Urinary bladder (tissue), 4 donors: ENCODE data around the gene FST. TPM values are rescaled to one million over a fixed set of nuclear protein-coding genes. Genes with fewer than 3 reads are reported as not detected.

Experiments
- DNase-seq: peaks from one replicate; pipeline ENCODE4 v3.0.0-alpha.2; 2015; ENCODE audit errors: extremely low spot score
- H3K27ac ChIP-seq: one replicate; pipeline ENCODE4 v1.5.1; 2013; ENCODE audit warnings: low read depth, mild to moderate bottlenecking, moderate library complexity
- H3K36me3 ChIP-seq: one replicate; pipeline ENCODE4 v1.6.1; 2013; ENCODE audit warnings: mild to moderate bottlenecking, moderate library complexity; ENCODE audit not compliant: insufficient read depth
- H3K4me1 ChIP-seq: one replicate; pipeline ENCODE4 v1.6.1; 2013; ENCODE audit warnings: mild to moderate bottlenecking, moderate library complexity; ENCODE audit not compliant: insufficient read depth
- H3K4me3 ChIP-seq: one replicate; pipeline ENCODE4 v1.5.1; 2013; ENCODE audit warnings: low read depth, low read length
- WGBS: extraction: QIAGEN DNeasy Blood & Tissue Kit; methylation state at CpG from one replicate; pipeline ENCODE4 v1.1.7; 2013; 5-methylcytosine and 5-hydroxymethylcytosine counted together
- polyA plus RNA-seq: library from polyadenylated mRNA; stranded (reverse); fragments of 200-250 nt; gene quantifications from one replicate; pipeline ENCODE4 v1.2.3, GENCODE V29; 2013
- total RNA-seq: library from RNA; depleted of rRNA; stranded (reverse); fragments of >200 nt; gene quantifications from one replicate; pipeline ENCODE4 v1.2.3, GENCODE V29; 2014
- donor health status: healthy with polysubstance abuse.
- donor health status: healthy.

FST gene
- total and polyA plus RNA-seq, 2 donors, result 8.2 to 19.7 TPM

DNA sequence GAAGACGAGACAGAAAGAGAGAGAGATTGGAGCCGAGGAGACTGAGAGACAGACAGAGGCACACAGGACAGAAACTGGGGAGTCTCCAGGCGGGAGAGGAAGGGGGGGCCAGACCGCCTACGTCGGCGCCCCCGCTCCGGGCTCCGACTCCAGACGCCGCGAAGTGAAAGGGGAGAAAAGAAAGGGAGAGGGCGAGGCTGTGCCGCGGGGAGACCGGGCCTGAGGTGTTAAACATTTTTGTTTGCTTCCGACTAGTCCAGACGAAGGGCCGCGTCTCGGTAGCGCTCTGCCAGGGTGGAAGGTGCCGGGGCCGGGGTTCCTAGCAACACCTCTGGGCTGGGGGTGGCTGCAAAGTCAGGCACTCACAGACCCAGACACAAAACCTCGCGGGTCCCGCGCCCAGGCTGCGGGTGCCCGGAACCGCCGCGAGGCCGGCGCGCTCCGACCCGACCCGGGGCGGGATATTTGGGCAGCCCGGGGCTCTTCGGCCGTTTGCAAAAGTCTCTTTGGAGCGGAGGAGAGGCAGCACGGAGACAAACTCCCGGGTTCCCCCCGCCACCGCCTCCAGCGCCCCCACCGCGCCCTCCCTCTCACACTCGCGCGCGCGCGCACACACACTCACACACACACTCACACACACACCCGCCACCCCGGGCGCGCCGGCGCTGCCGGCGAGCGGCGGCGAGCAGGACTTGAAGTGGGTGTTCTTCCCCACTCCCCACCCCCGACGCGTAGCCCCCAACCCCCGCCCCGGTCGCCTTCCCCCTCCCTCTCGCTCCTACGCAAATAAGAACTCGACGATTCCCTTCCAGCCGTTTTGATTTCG lies 626 bp upstream of the FST start:
- Histone ChIP-seq H3K4me1 (no peaks in the 10 kb centered on the region), H3K4me3 (peak overlapping the region; percentile 65), H3K27ac (peak overlapping the region; percentile 90), H3K36me3 (no peaks in the 10 kb centered on the region)
- WGBS, result under 1% methylated on average over 81 of the region's 81 CpGs
- peak; percentile 1 for DNase-seq

DNA sequence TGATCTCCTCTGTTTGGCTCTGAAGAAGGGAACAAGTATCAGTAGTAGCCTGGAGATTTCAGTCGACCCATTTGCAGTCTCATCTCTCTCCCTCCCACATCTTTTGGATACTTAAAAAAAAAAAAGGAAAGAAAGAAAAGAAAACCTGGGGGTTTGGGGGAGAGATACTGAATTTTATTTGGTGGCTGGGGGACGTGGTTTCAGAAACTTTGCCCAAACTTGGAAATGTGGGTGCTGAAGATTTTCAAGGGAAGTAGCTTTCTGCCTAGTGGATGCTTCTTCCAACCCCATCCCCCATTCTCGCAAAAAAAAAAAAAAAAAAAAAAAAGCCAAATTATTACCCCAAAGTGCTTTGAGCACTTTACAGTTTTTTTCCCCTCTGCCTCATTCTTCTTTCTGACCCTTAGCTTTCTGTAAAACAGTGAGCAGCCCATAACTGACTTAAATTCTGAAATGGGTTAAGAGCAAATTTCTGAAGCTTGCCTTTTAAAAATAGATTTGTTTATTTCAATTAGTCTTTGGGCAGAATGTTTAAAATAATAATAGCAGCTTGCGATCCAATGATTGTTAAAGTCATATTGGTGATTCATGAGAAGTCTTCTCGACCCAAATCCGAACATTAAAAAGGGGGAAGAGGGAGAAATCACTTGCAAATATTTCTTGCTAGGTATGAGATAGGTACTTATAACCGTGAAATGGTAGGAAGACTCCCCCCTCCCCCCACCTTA lies 894 bp downstream of the FST start:
- DNase-seq, result no peak

DNA sequence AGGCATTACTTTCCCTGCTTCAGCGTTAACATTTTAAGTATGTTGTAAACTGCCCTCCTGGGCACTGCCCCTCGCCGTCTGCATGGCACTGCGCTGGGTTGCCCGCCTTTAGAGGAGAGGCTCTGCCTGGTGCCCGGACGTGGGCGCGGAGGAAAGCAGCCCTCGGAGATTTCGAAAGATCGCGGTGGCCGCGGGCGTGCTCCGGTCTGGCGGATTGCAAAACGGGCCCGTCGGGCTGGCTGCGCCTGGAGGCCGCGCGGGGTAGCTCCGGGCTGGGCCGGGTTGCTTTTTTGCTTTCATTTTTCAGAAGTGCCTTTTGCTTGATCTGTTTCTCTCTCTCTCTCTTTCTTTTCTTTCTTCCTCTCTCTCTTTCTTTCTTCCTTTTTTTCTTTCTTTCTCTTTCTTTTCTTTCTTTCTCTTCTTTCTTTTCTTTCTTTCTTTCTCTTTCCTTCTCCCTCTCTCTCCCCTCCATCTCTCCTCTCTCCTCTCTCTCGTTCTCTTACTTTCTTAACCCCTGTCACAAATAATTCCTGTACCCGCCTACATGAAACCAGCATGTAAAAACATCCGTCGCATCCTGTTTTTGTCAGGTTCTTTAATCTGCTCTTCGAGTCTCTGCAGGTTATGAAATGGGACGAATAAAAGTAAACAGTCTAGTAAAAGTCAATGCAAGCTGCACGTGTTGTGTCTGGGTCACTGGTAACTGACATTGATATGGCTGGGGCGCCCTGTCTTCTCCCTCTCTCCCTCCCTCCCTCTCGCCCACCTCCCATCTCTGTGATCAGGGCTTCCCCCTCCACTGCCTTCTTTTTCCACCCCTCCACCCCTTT lies 1.7 kb downstream of the FST start:
- Histone ChIP-seq H3K4me1 (no peaks in the 10 kb centered on the region), H3K27ac (peak overlapping the region; percentile 60), H3K4me3 (peak overlapping the region; percentile 65), H3K36me3 (no peaks in the 10 kb centered on the region)
- WGBS, result under 1% methylated on average over 36 of the region's 36 CpGs
- DNase-seq, result no peak

More for the DNA sequence above, 894 bp downstream of the FST start:
- no peaks in the 10 kb centered on the region for H3K4me1 ChIP-seq
- 6% methylated on average over 7 of the region's 7 CpGs for WGBS
- H3K4me3 ChIP-seq, result peak overlapping the region; percentile 65
- H3K36me3 ChIP-seq, result no peaks in the 10 kb centered on the region
- H3K27ac ChIP-seq, result peak overlapping the region; percentile 60

DNA sequence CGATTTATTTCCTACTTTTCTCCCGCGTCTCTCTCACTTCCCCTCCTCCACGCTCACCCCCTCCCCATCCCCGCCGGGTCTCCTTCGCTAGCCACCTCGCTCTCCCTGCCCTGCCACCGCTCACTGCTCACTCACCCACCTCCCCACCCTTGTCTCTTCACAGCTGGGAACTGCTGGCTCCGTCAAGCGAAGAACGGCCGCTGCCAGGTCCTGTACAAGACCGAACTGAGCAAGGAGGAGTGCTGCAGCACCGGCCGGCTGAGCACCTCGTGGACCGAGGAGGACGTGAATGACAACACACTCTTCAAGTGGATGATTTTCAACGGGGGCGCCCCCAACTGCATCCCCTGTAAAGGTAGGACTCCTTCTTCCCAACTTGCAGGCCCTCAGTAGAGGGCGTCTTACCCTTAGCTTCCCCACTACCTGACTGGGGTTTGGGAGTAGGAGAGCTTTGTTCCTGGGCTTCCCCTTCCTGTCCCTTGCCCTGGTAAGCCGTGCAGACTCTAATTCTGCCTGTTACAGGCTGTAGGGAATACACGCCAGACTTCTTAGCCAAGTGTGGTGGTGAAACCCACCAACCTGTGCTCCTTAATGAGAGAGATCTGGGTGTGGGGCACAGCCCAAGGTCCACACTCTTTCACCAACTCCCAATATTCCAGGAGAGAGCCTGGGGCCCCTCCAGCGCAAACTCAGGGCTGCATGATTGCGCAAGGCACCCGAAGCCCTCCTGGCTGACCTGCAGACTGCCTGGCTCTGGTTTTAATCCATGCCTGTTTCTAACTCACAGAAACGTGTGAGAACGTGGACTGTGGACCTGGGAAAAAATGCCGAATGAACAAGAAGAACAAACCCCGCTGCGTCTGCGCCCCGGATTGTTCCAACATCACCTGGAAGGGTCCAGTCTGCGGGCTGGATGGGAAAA lies 2.5 kb downstream of the FST start:
- Histone ChIP-seq H3K27ac (peak overlapping the region; percentile 53), H3K4me1 (no peaks in the 10 kb centered on the region), H3K4me3 (peak overlapping the region; percentile 65), H3K36me3 (no peaks in the 10 kb centered on the region)
- WGBS, result 33% methylated on average over 35 of the region's 35 CpGs
- DNase-seq, result no peak

DNA sequence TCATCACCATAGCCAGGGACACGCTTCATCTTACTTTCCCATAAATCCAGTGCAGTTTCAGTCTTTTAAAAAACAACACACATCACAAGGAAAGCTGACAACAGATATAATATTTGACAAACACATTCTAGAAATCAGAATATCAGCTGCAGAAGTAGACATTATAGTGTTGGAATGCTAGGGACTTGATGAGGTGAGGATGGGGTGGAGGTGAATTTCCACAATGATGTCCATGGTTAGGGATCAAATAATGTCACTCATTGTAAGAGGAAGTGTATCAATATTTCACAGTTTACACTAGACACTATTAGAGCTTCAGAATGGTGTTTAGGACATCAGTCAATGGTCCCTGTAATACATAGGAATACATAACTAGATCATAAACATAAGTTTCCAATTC lies 7.0 kb downstream of the FST start:
- Histone ChIP-seq H3K4me1 (no peaks in the 10 kb centered on the region), H3K36me3 (no peaks in the 10 kb centered on the region), H3K27ac (no peak overlapping the region), H3K4me3 (no peak overlapping the region)
- DNase-seq, result no peak
- 92% methylated on average over 1 of the region's 1 CpG for WGBS

- no peaks in the 10 kb centered on the region for H3K4me1 ChIP-seq
- no peak overlapping the region for H3K27ac ChIP-seq
These were observed 7.8 kb downstream of the FST start for GRCh38 chr5:53488195-53488722.

DNA sequence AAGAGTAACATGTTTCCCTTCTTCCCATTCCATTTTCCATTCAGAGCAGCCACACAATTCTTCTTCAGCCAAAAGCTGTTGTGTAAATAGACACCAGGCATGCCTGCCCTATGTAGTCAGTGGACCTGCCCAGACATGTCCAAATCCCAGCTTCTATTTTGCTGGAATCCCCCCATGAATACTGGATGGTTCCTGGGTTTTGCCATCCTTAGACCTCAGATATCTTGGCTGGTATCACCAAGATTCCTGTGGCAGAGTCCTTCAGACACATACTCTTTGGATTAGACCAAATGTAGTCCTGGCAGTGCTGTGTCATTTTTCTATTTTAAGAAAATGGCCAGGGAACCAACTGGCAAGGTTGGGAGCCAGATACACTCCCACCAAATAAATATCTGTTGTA lies 10.3 kb downstream of the FST start:
- no peak overlapping the region for H3K27ac ChIP-seq
- no peak for DNase-seq
- no peak overlapping the region for H3K4me3 ChIP-seq

More at GRCh38 chr5:53488195-53488722, 7.8 kb downstream of the FST start:
- DNase-seq, result no peak
- 33% methylated on average over 8 of the region's 8 CpGs for WGBS
- no peaks in the 10 kb centered on the region for H3K36me3 ChIP-seq
- H3K4me3 ChIP-seq, result no peak overlapping the region

GRCh38 chr5:53501054-53501453 lies 20.6 kb downstream of the FST start:
- no peaks in the 10 kb centered on the region for H3K4me1 ChIP-seq
- H3K36me3 ChIP-seq, result no peaks in the 10 kb centered on the region
- no peak overlapping the region for H3K4me3 ChIP-seq
- H3K27ac ChIP-seq, result no peak overlapping the region
- DNase-seq, result no peak
- 28% methylated on average over 2 of the region's 2 CpGs for WGBS

More for the DNA sequence above, 10.3 kb downstream of the FST start:
- no peaks in the 10 kb centered on the region for H3K4me1 ChIP-seq
- no peaks in the 10 kb centered on the region for H3K36me3 ChIP-seq

DNA sequence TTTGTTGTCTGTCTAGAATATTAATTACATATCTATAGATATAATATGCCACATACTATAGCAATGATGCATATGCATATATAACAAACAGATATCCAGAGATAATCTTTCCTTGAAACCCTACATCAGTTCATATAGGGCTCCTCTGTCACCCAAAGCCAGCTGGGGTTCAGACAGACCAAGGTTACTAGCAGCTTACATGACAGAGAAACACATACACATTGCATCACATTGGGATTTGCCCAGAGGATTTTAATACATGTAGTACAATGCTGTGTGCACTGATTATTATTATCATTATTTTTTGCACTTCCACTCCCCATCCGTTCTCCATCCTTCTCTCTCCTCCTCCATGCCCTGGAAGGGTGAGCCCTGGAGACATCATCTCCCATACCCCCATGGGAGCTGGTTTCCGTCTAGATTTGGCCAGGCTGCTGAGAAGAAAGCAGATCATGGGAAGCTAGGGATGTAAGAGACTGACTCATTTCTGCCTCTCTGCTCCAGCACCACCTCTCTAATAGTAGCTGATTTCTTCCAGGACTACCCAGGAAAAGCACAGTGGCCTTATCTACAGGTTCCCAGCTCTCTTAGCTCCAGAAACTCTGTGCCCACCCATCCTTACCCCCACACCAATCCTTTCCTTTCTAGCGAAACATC lies 23.3 kb downstream of the FST start:
- Histone ChIP-seq H3K4me1 (no peaks in the 10 kb centered on the region), H3K36me3 (no peaks in the 10 kb centered on the region), H3K4me3 (no peak overlapping the region), H3K27ac (no peak overlapping the region)
- no peak for DNase-seq
- 56% methylated on average over 3 of the region's 3 CpGs for WGBS

GRCh38 chr5:53507013-53507412 lies 26.6 kb downstream of the FST start:
- 89% methylated on average over 4 of the region's 4 CpGs for WGBS

DNA sequence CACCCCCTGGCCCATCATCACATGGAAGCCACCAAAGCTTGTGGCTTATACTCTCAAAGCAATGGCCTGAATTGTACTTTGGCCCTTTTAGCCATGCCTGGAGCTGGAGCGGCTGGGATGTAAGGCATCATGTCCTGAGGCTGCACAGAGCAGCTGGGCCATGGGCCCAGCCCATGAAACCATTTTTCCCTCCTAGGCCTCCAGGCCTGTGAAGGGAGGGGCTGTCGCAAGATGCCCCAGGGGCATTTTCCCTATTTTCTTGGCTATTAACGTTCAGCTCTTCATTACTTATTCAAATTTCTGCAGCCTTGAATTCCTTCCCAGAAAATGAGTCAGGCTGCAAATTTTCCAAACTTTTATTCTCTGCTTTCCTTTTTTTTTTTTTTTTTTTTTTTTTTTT lies 27.7 kb downstream of the FST start:
- no peak overlapping the region for H3K4me3 ChIP-seq
- WGBS, result 86% methylated on average over 3 of the region's 3 CpGs
- no peak overlapping the region for H3K27ac ChIP-seq
- H3K4me1 ChIP-seq, result no peaks in the 10 kb centered on the region
- no peak for DNase-seq
- H3K36me3 ChIP-seq, result no peaks in the 10 kb centered on the region

More at GRCh38 chr5:53507013-53507412, 26.6 kb downstream of the FST start:
- no peaks in the 10 kb centered on the region for H3K36me3 ChIP-seq
- no peaks in the 10 kb centered on the region for H3K4me1 ChIP-seq
- H3K27ac ChIP-seq, result no peak overlapping the region
- no peak overlapping the region for H3K4me3 ChIP-seq
- no peak for DNase-seq

GRCh38 chr5:53512539-53512938 lies 32.1 kb downstream of the FST start:
- DNase-seq, result no peak
- Histone ChIP-seq H3K27ac (no peak overlapping the region), H3K4me3 (no peak overlapping the region), H3K4me1 (no peaks in the 10 kb centered on the region), H3K36me3 (no peaks in the 10 kb centered on the region)
